ENCODE measurements around the gene SNX24. TPM values are rescaled to one million over a fixed set of nuclear protein-coding genes. Genes with fewer than 3 reads are reported as not detected.
"Not testable (repeated sequence)": the region's sequence is repeated elsewhere in the genome, so short reads cannot be mapped to it uniquely, and the experiment has no call there.

SNX24 gene
- total RNA-seq, 1 donor from 2014 or later = 14.7 TPM

- FAIRE-seq (peak; percentile 39), DNase-seq (ENCODE audit: low spot score in 2 of 2) (no peak)
Measured at GRCh38 chr5:122957457-122957856, 112.0 kb downstream of the SNX24 start.

DNA sequence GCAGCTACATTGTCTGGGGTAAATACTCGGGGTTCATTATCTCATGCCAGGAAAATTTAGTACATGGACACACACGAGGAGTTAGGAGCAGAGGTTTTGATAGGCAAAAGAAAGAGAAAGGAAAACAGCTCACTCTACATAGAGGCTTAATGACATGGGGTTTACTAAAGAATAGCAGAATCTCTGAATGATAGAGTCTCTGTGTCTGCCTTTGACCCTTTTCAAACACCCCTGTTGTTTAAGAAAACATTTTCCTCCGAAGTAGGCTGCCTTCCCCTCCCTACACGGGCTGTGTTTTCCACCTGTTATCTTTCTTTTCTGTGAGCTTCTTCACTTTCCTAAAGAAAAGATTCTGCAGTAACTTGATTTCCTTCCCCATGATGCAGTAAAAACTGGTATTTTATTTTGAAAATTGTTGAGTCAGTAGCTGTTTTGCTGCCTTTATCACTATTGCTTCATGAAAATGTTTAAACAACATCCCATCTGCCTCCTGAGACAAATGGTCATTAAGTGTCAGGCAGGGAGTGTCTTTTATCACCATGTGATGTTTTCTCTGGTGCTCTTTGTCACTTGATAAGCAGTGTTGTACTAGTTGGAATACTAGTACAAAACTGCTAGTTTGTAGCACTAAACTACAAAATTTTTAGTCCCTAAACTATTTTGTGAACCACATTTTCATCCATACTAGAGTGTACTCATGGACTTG, 114.5 kb downstream of the SNX24 start:
- no peak for DNase-seq (ENCODE audit: low spot score in 2 of 2)
- FAIRE-seq = no peak

DNA sequence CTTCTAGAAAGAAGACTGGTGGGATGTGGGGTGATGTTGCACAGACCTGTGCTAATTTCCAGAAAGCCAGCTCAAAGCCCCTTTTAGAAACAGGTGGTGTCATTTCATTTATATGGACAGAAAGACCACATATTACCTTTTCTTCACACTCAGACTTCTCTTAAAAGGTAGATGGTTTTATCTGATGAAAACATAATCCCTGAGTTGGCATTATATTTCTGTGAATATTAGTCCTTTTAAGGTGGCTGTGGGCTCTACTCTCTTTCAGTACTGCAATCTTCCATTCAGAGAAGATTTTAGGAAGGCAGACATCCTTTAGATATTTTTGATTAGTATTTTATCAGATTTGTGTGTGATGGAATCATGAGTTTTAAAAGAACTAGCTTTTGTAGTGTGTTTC, 117.9 kb downstream of the SNX24 start:
- DNase-seq (ENCODE audit: low spot score in 2 of 2) (no peak), FAIRE-seq (no peak)

DNA sequence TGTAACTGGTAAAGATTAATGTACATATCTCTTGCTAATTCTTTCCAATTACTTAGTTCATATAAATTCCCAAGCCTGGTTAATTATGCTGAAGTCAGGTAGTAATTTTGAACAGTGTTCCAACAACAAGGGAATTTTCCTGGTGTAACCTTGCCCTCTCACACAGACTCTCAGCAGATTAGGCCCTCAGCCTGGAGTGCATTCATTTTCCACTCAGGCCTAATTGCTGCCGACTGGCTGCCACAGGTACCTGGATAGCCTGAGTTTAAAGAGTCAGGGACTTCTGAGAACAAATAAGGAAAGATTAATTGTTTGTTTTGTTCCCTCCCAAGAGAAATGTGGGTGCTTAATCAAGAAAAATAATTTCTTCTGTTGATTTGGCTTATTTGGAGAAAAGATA, 119.7 kb downstream of the SNX24 start:
- no peak for FAIRE-seq
- no peak for DNase-seq (ENCODE audit: low spot score in 2 of 2)

GRCh38 chr5:122967085-122967484, 121.7 kb downstream of the SNX24 start:
- FAIRE-seq (no peak), DNase-seq (ENCODE audit: low spot score in 2 of 2) (no peak)

DNA sequence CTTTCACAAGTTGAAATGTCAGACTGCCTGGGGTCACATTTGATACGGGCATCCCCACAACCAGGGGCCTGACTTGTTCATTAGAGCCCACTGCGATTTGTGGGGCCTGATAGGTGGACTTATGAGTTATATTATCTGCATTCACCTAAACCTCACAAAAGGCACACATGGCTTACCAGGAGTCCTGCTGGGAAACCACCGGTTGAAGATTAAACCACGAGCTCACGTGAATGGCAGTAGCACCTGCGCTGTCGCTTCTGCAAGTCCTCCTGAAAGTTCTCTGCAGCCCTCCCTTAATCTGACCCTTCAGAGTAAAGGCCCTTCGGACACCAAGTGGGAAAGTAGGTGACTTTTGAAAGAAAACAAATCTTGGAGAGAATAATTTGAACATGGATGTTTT, 122.2 kb downstream of the SNX24 start:
- FAIRE-seq (no peak), DNase-seq (ENCODE audit: low spot score in 2 of 2) (no peak)

- DNase-seq (ENCODE audit: low spot score in 2 of 2); FAIRE-seq: not testable (repeated sequence)
Measured at GRCh38 chr5:122968056-122968455, 122.6 kb downstream of the SNX24 start.

DNA sequence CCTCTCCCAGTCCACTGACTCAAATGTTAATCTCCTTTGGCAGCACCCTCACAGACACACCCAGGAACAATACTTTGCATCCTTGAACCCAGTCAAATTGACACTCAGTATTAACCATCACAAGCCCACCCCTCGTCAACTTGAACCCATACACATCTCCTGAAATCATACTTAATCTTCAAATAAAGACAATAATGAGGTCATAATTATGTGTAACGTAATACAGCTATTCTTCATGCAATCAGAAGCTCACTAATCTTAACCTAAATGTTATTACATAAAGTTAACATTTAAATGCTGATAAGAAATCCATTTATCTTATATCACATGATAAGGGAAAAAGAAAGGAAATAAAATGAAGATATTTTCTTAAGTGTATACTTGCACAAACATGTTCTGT, 125.9 kb downstream of the SNX24 start:
- DNase-seq (ENCODE audit: low spot score in 2 of 2) (no peak), FAIRE-seq (no peak)

DNA sequence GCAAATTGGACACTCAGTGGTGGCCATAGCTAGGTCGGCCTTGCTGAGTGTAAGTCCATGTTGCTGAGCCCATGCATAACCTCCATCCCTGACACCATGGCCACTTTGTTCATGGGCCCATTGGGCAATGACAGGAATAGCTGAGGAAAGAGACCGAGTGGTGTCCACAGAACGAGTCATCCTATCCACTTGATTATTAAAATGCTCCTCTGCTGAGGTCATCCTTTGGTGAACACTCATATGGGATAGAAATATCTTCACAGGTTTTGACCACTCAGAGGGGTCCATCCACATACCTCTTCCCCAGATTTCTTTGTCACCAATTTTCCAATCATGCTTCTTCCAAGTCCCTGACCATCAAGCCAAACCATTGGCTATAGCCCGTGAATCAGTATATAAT, 127.5 kb downstream of the SNX24 start:
- DNase-seq (ENCODE audit: low spot score in 2 of 2) (no peak), FAIRE-seq (no peak)

DNA sequence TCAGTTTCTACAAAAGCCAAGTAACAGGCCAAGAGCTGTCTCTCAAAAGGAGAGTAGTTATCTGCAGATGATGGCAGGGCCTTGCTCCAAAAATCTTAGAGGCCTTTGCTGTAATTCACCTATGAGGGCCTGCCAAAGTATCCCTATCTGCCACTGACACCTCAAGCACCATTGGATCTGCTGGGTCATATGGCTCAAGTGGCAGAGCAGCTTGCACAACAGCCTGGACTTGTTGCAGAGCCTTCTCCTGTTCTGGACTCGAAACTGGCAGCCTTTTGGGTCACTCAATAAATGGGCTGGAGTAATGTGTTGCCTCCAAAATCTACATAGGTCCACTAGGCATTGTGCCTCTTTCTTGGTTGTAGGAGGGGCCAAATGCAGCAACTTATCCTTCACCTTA, 128.3 kb downstream of the SNX24 start:
- DNase-seq (ENCODE audit: low spot score in 2 of 2); FAIRE-seq: not testable (repeated sequence)

- DNase-seq (ENCODE audit: low spot score in 2 of 2); FAIRE-seq: not testable (repeated sequence)
Measured at GRCh38 chr5:122974251-122974650, 128.8 kb downstream of the SNX24 start.

- FAIRE-seq (no peak), DNase-seq (ENCODE audit: low spot score in 2 of 2) (no peak)
Measured at GRCh38 chr5:122977319-122977718, 131.9 kb downstream of the SNX24 start.

- no peak for FAIRE-seq
Measured at GRCh38 chr5:122978068-122978467, 132.7 kb downstream of the SNX24 start.

GRCh38 chr5:122978644-122979297, 133.4 kb downstream of the SNX24 start:
- DNase-seq (ENCODE audit: low spot score in 2 of 2) (no peak), FAIRE-seq (no peak)

More at GRCh38 chr5:122978068-122978467, 132.7 kb downstream of the SNX24 start:
- DNase-seq (ENCODE audit: low spot score in 2 of 2) = no peak

DNA sequence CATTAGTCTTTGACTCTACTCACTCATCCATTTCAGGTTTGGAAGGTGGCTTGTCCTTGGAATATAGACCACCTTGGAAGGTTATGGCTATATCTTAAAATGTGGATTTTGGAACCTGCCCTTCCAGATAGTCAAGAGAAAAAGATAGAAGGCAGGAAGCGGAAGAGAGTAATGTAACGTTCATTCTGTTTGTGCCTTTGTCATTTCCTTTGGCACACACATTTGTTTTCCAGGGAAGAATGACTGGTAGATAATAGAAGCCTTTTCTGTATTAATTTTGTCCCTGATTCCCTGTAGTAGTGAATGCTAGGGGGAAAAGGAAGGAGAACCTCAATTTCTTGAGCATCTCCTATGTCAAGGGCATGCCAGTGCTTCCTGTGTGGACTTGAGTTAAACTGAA, 136.4 kb downstream of the SNX24 start:
- no peak for FAIRE-seq
- no peak for DNase-seq (ENCODE audit: low spot score in 2 of 2)

DNA sequence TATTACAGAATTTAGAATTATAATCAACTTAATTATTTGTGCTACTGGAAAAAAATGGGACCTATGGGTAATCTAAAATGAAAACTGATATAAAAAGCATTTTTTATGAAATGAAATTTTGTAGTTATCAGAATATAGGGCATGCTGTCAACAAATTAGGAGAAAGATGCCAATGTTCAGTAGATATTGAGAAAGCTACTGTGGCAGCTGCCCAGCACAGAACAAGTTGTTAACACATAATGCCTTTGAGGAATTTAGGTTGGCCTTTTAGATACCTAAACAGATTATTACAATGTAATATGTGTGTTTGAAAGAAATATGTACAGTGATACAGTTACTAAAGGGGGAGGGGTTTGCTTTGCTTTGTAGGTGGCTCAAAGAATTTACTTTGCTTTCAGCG, 137.0 kb downstream of the SNX24 start:
- DNase-seq (ENCODE audit: low spot score in 2 of 2) (no peak), FAIRE-seq (no peak)

DNA sequence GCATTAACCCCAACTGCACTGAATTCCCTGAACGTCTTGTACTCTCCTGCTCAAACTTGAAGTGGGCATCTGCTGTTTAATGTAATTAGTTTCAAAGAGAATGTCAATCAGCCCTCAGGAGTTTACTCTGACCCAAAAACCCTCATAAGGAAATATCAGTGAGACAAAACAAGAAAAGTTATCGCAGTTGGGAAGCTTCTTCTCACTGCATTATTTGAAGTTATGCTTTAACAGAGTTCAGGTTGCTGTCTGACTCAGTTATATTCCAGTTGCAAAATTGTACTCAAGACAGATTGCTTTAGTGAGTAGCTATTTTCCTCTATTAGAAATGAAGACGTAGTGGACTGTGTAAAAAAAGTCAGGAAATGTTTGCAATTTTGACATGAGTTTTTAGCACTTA, 139.0 kb downstream of the SNX24 start:
- DNase-seq (ENCODE audit: low spot score in 2 of 2) (no peak), FAIRE-seq (no peak)

GRCh38 chr5:122985006-122985700, 139.7 kb downstream of the SNX24 start:
- DNase-seq (ENCODE audit: low spot score in 2 of 2) = no peak
- FAIRE-seq = no peak

- no peak for DNase-seq (ENCODE audit: low spot score in 2 of 2)
- no peak for FAIRE-seq
Measured at GRCh38 chr5:122985954-122986721, 140.7 kb downstream of the SNX24 start.

DNA sequence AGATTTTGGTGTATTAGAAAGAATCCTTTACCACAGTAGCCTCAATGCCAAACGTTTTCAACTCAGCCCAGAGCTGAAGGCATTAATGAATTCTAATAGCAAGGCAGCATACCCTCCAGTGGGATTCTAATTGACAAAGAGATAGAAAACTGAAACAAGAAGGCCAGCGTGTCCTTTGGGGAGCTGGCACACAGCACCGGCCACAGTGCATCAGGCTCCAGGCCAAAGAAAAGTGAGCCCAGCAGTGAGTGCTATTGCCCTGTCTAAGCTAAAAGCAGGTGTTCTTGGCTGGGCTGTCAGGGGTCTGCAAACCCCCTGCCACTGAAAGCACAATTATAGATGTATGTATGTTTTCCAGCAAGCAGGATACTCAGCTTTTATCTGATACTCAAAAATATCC, 150.7 kb downstream of the SNX24 start:
- DNase-seq (ENCODE audit: low spot score in 2 of 2) = no peak
- no peak for FAIRE-seq

DNA sequence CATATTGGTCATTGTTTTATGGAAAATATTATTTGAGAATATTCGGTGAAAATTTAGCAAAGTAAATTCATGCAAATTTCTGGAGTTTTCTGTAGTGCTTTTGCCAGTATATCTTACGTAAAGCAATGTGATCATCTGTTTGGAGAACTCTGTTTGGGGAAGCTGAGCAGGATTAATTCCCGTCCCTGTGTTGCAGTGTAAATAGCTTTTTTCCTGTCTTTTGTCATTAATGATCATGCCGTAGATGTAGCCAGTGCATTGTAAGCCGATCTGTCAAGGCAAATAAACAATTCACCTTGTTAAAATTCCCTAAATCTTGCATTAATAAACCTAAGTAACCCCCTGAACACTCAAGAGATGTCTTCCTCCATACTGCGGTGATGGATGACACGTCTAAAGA, 151.9 kb downstream of the SNX24 start:
- no peak for FAIRE-seq

More for the DNA sequence above, 151.9 kb downstream of the SNX24 start:
- DNase-seq (ENCODE audit: low spot score in 2 of 2) = no peak
